Stomach (tissue), 9 donors: ENCODE results near the gene LYSMD4. TPM values are rescaled to one million over a fixed set of nuclear protein-coding genes. Genes with fewer than 3 reads are reported as not detected.
"Not testable (repeated sequence)": the region's sequence is repeated elsewhere in the genome, so short reads cannot be mapped to it uniquely, and the experiment has no call there.

ENCODE experiments used
- DNase-seq, 2 donors: peaks; one replicate each; pipeline versions ENCODE4 v3.0.0 to v3.0.0-alpha.2; 2013 to 2019
- H3K27ac ChIP-seq, 5 donors: fragments of 200-600 bp in 4 of 5; sonication (generic) in 4 of 5; one replicate each; pipeline ENCODE4 v1.5.1; 2013 to 2019; ENCODE audit warnings: mild to moderate bottlenecking in 1 of 5, moderate library complexity in 1 of 5
- H3K27me3 ChIP-seq, 3 donors: fragments of 200-600 bp; sonication (generic); one replicate each; pipeline ENCODE4 v1.5.1; 2017 to 2019; ENCODE audit warnings: mixed run types in 1 of 3
- H3K36me3 ChIP-seq, 4 donors: fragments of 200-600 bp; sonication (generic); 1 replicate in 3 of 4; 2 replicates in 1 of 4; pipeline ENCODE4 v1.5.1; 2016 to 2019
- H3K4me1 ChIP-seq, 4 donors: fragments of 200-600 bp; sonication (generic); one replicate each; pipeline ENCODE4 v1.5.1; 2016 to 2019
- H3K4me3 ChIP-seq, 4 donors: fragments of 200-600 bp; sonication (generic) in 3 of 4; one replicate each; pipeline ENCODE4 v1.5.1; 2016 to 2019; ENCODE audit warnings: mild to moderate bottlenecking in 1 of 4
- H3K9me3 ChIP-seq, 4 donors: fragments of 200-600 bp; sonication (generic); one replicate each; pipeline ENCODE4 v1.5.1; 2016 to 2019
- EP300 ChIP-seq: sonication (generic); formaldehyde crosslinking; IDR thresholded peaks from one replicate; pipeline ENCODE4 v1.6.1; 2017; ENCODE audit warnings: antibody characterized with exemption
- POLR2A ChIP-seq, 4 donors: fragments of 450-650 bp; IDR thresholded peaks; one replicate each; pipeline ENCODE4 v1.6.1; 2016; ENCODE audit warnings: antibody characterized with exemption in 4 of 4, control low read depth in 2 of 4, mild to moderate bottlenecking in 1 of 4, moderate library complexity in 1 of 4
- POLR2AphosphoS5 ChIP-seq, 3 donors: sonication (generic); formaldehyde crosslinking; IDR thresholded peaks; one replicate each; pipeline ENCODE4 v1.6.1; 2016; ENCODE audit warnings: antibody characterized with exemption in 3 of 3
- WGBS, 5 donors: extraction: QIAGEN DNeasy Blood & Tissue Kit in 3 of 5; methylation state at CpG; one replicate each; pipeline versions ENCODE4 v1.1.5 to v1.1.7; 2013 to 2018; 5-methylcytosine and 5-hydroxymethylcytosine counted together
- intact Hi-C: fragments of 100-400 bp; cut with DNase I; formaldehyde crosslinking; loops from one replicate; pipeline ENCODE4 v1.15.1; 2023; ENCODE audit warnings: low total_unique reads
- polyA plus RNA-seq, 3 donors: library from polyadenylated mRNA; stranded (reverse); fragments of 200-250 nt; gene quantifications; one replicate each; pipeline ENCODE4 v1.2.3, GENCODE V29; 2013
- total RNA-seq, 5 donors: library from RNA; depleted of rRNA; stranded (reverse); fragments of >200 nt; gene quantifications; one replicate each; pipeline versions ENCODE4 v1.1.0 to v1.2.3, GENCODE V29; 2014 to 2016
- TF ChIP-seq, protein P1 (sequence below), 7 experiments: fragments of 450-650 bp in 4 of 7; fragments of 200-600 bp in 3 of 7; sonication (generic) in 3 of 7; IDR thresholded peaks; one replicate each; pipeline ENCODE4 v1.5.1; 2016 to 2019; ENCODE audit warnings: antibody characterized with exemption in 7 of 7, control low read depth in 2 of 7, mild to moderate bottlenecking in 1 of 7
- donor health status: healthy with polysubstance abuse.
- donor health status: Bipolar disorder and iron deficiency.
- donor health status: healthy.

Gene LYSMD4
- total and polyA plus RNA-seq, 8 donors: 4.2 to 106 (median 10.0) TPM

DNA sequence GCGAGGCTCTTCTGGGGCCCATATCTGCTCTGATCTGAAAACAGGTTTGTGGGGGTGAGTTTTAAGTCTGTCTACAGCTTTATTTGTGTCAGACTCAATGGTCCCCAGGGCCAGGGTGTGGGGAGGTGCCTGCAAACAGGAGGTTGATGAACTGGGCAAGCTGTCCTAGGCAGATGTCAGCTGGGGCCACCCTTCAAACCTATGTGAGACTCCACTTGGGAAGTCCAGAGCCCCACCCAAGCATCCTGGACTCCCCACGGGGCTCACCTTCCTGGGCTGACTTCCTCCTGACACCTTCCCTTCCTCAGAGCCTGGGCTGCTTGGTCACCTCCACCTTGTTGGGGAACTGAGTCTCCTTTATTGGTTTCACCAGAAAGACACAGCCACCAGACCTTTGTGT is 8.6 kb upstream of the LYSMD4 start:
- intact Hi-C loops: no loop called here
- no peak overlapping the region for H3K27ac ChIP-seq
- no peak overlapping the region for H3K4me3 ChIP-seq
- no peaks in the 10 kb centered on the region for H3K36me3 ChIP-seq
- no peak for TF ChIP-seq EP300
- no peak for TF ChIP-seq POLR2AphosphoS5 (IDR thresholded peaks at IDR 0.05)
- no peak for TF ChIP-seq POLR2A (IDR thresholded peaks at IDR 0.05)
- TF ChIP-seq, protein P1, sequence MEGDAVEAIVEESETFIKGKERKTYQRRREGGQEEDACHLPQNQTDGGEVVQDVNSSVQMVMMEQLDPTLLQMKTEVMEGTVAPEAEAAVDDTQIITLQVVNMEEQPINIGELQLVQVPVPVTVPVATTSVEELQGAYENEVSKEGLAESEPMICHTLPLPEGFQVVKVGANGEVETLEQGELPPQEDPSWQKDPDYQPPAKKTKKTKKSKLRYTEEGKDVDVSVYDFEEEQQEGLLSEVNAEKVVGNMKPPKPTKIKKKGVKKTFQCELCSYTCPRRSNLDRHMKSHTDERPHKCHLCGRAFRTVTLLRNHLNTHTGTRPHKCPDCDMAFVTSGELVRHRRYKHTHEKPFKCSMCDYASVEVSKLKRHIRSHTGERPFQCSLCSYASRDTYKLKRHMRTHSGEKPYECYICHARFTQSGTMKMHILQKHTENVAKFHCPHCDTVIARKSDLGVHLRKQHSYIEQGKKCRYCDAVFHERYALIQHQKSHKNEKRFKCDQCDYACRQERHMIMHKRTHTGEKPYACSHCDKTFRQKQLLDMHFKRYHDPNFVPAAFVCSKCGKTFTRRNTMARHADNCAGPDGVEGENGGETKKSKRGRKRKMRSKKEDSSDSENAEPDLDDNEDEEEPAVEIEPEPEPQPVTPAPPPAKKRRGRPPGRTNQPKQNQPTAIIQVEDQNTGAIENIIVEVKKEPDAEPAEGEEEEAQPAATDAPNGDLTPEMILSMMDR (IDR thresholded peaks at IDR 0.05): no peak
- no peaks in the 10 kb centered on the region for H3K9me3 ChIP-seq
- WGBS, 5 donors: 61 to 78% (median 74%) methylated on average over 2 of the region's 2 CpGs
- no peak for DNase-seq
- no peaks in the 10 kb centered on the region for H3K27me3 ChIP-seq
- H3K4me1 ChIP-seq: no peaks in the 10 kb centered on the region

DNA sequence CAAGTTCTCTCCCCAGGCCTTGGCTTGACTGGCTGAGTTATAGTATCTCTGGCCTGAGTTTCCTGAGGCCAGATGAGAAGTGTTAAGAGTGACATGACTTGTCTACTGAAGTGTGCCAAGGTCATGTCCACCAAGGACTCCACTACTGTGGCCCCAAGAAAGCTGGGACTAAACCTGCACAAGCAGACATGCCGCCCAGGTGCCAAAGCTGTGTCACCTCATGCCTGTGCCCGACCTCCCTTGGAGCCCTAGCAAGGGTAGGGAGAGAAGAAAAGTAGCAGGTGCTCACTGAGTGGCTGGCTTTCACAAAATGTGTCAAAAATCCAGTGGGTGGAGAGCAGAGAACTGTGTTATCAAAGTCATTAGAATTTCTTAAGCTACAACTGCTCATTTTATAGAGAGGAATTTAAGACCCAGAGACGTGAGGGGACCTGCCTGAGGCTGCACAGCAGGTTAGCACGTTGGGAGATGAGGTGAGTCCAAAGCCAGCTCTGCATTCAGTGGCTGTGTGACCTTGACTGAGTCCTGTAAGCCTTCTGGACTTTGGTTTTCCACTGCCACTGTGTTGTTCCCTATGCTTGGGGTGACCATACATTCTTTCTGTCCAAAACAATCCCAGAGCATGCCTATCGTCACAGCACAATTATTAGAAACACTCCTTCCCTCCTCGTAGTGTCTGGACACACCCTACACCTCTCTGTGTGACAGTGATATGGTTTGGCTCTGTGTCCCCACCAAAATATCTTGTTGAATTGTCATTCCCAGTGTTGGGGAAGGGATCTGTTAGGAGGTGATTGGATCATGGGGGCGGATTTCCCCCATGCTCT is 5.0 kb upstream of the LYSMD4 start:
- no peak for TF ChIP-seq POLR2AphosphoS5 (IDR thresholded peaks at IDR 0.05)
- Histone ChIP-seq H3K9me3 (no peaks in the 10 kb centered on the region), H3K27me3 (no peaks in the 10 kb centered on the region), H3K4me1 (peaks cover 0 to 6% (median 2%) of the 10 kb centered on the region in 4 donors), H3K4me3 (no peak overlapping the region), H3K27ac (no peak overlapping the region), H3K36me3 (no peaks in the 10 kb centered on the region)
- no peak for DNase-seq
- intact Hi-C loops: no loop called here
- 80 to 87% (median 83%) methylated on average over 7 of the region's 7 CpGs for WGBS, 5 donors

DNA sequence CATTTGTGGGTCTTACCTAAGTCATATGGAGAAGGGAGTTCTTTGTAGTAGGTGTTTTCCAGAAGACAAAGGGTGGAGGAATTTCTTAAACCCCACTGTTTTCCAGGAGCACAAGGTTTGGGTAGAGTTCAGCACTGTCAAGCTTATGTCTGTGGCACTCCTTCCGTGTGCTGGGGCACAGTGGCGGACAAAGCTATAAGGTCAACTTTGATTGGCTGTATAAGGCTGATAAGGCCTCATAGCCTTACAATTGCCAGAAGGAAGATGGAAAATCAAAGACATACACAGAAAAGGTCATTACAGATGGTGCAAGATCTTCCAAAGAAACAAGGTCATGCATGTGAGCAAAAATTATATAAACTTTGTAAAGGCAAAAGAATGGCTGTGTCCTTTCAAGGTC is 3.5 kb upstream of the LYSMD4 start:
- no peaks in the 10 kb centered on the region for H3K36me3 ChIP-seq
- no peaks in the 10 kb centered on the region for H3K9me3 ChIP-seq
- no peak overlapping the region for H3K4me3 ChIP-seq
- intact Hi-C loops: no loop called here
- DNase-seq: no peak
- no peak overlapping the region for H3K27ac ChIP-seq
- TF ChIP-seq, protein P1 (IDR thresholded peaks at IDR 0.05): no peak
- no peak for TF ChIP-seq POLR2A (IDR thresholded peaks at IDR 0.05)
- TF ChIP-seq EP300: no peak
- no peak for TF ChIP-seq POLR2AphosphoS5 (IDR thresholded peaks at IDR 0.05)
- H3K4me1 ChIP-seq: peaks cover 0 to 15% (median 11%) of the 10 kb centered on the region in 4 donors
- 34 to 60% (median 37%) methylated on average over 2 of the region's 2 CpGs for WGBS, 5 donors
- no peaks in the 10 kb centered on the region for H3K27me3 ChIP-seq

DNA sequence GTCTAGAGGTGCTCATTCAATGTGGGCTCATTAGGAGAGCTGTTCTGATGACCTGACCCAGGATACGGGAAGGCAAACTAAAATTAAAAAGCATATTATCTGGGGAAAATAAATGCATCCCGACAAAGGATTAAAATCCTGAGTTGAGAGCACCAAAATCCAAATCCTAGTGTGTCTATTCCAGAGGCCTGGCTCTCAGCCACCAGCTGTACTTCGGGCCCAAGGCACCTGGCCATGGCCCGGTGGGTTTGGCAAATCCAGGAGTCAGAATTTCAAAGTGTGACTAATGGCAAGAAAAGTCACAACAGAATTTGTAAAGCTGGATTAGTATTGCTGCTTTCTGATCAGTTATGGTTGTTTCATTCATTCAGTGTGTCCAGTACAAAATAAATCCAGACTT is 2.6 kb upstream of the LYSMD4 start:
- Histone ChIP-seq H3K36me3 (no peaks in the 10 kb centered on the region), H3K4me1 (peaks cover 0 to 24% (median 20%) of the 10 kb centered on the region in 4 donors), H3K27me3 (no peaks in the 10 kb centered on the region), H3K27ac (no peak overlapping the region), H3K4me3 (no peak overlapping the region), H3K9me3 (no peaks in the 10 kb centered on the region)
- 77 to 89% (median 86%) methylated on average over 4 of the region's 4 CpGs for WGBS, 5 donors
- intact Hi-C loops: no loop called here
- TF ChIP-seq, protein P1 (IDR thresholded peaks at IDR 0.05): no peak
- TF ChIP-seq POLR2AphosphoS5 (IDR thresholded peaks at IDR 0.05) (no peak), POLR2A (IDR thresholded peaks at IDR 0.05) (no peak), EP300 (no peak)
- DNase-seq: no peak

DNA sequence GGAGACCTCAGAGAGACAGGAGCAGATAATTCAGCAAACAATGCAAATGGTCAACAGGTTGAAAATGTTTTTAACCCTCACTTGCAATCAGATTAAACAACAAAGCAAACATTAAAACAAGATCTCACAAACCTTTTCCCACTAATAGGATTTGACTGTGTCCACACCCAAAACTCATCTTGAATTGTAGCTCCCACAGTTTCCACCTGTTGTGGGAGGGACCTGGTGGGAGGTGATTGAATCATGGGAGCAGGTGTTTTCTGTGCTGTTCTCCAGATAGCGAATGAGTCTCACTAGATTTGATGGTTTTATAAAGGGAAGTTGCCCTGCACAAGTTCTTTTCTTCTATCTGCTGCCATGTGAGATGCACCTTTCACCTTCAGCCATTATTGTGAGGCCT is 1.3 kb upstream of the LYSMD4 start:
- DNase-seq: no peak
- 81 to 100% (median 85%) methylated on average over 1 of the region's 1 CpG for WGBS, 5 donors
- TF ChIP-seq, protein P1 (IDR thresholded peaks at IDR 0.05): no peak
- TF ChIP-seq POLR2AphosphoS5 (IDR thresholded peaks at IDR 0.05) (no peak), POLR2A (IDR thresholded peaks at IDR 0.05) (no peak), EP300 (no peak)
- H3K27me3 ChIP-seq: no peaks in the 10 kb centered on the region
- no peak overlapping the region for H3K27ac ChIP-seq
- intact Hi-C loops: no loop called here
- H3K4me3 ChIP-seq: no peak overlapping the region
- H3K9me3 ChIP-seq: no peaks in the 10 kb centered on the region
- no peaks in the 10 kb centered on the region for H3K36me3 ChIP-seq
- peaks cover 0 to 36% (median 30%) of the 10 kb centered on the region in 4 donors for H3K4me1 ChIP-seq

DNA sequence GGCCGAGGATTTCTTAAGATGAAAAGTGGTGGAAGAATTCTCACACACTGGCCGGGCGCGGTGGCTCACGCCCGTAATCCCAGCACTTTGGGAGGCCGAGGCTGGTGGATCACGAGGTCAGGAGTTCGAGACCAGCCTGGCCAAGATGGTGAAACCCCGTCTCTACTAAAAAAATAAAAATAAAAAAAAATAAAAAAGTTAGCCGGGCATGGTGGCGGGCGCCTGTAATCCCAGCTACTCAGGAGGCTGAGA is 729 bp upstream of the LYSMD4 start:
- peak overlapping the region in 4 of 5 donors; percentile 84 to 95 (median 90) for H3K27ac ChIP-seq
- 88 to 94% (median 91%) methylated on average over 13 of the region's 13 CpGs for WGBS, 5 donors
- DNase-seq, H3K36me3 ChIP-seq, H3K27me3 ChIP-seq, H3K9me3 ChIP-seq, intact Hi-C loops: not testable (repeated sequence)
- peaks cover 0 to 37% (median 32%) of the 10 kb centered on the region in 4 donors for H3K4me1 ChIP-seq
- peak overlapping the region; percentile 65 to 99 (median 90) for H3K4me3 ChIP-seq
